Uterus (tissue), 2 donors: ENCODE data around the gene KNOP1.

ENCODE experiments used
- CTCF ChIP-seq, 4 experiments: fragments of 200-600 bp in 2 of 4; fragments of 450-650 bp in 2 of 4; sonication (generic) in 2 of 4; IDR thresholded peaks; one replicate each; pipeline ENCODE4 v1.5.1; 2016 to 2019; ENCODE audit warnings: antibody characterized with exemption in 4 of 4, mild to moderate bottlenecking in 2 of 4, moderate library complexity in 1 of 4
- POLR2A ChIP-seq, 2 donors: fragments of 450-650 bp; IDR thresholded peaks; one replicate each; pipeline ENCODE4 v1.6.1; 2016; ENCODE audit warnings: antibody characterized with exemption in 2 of 2, mild to moderate bottlenecking in 1 of 2, moderate library complexity in 1 of 2

- no peak for TF ChIP-seq POLR2A (IDR thresholded peaks at IDR 0.05)
- TF ChIP-seq CTCF (IDR thresholded peaks at IDR 0.05), result no peak
These were observed 36.0 kb upstream of the KNOP1 start for GRCh38 chr16:19753815-19754643.
